ENCODE measurements around the gene SEPTIN5.

The SEPTIN5 gene

GRCh38 chr22:19761725-19762567, 47.6 kb downstream of the SEPTIN5 start:
- DNase-seq (ENCODE audit: low spot score): no peak

- DNase-seq (ENCODE audit: low spot score): no peak
These were observed 48.5 kb downstream of the SEPTIN5 start for GRCh38 chr22:19762568-19763457.

- no peak for DNase-seq (ENCODE audit: low spot score)
These were observed 49.4 kb downstream of the SEPTIN5 start for GRCh38 chr22:19763458-19764298.

GRCh38 chr22:19764299-19764593, 49.9 kb downstream of the SEPTIN5 start:
- no peak for DNase-seq (ENCODE audit: low spot score)

- no peak for DNase-seq (ENCODE audit: low spot score)
These were observed 50.6 kb downstream of the SEPTIN5 start for GRCh38 chr22:19764636-19765476.

- DNase-seq (ENCODE audit: low spot score): no peak
These were observed 51.4 kb downstream of the SEPTIN5 start for GRCh38 chr22:19765477-19766239.

- no peak for DNase-seq (ENCODE audit: low spot score)
These were observed 51.9 kb downstream of the SEPTIN5 start for GRCh38 chr22:19766240-19766510.

- DNase-seq (ENCODE audit: low spot score): no peak
These were observed 52.5 kb downstream of the SEPTIN5 start for GRCh38 chr22:19766511-19767426.

- DNase-seq (ENCODE audit: low spot score): no peak
These were observed 53.4 kb downstream of the SEPTIN5 start for GRCh38 chr22:19767427-19768341.

GRCh38 chr22:19769393-19769715, 55.1 kb downstream of the SEPTIN5 start:
- DNase-seq (ENCODE audit: low spot score): no peak

- DNase-seq (ENCODE audit: low spot score): no peak
These were observed 56.3 kb downstream of the SEPTIN5 start for GRCh38 chr22:19770349-19771220.

GRCh38 chr22:19772422-19772672, 58.0 kb downstream of the SEPTIN5 start:
- DNase-seq (ENCODE audit: low spot score): no peak
